Measurements from ENCODE around the gene EML2. TPM values are rescaled to one million over a fixed set of nuclear protein-coding genes. Genes with fewer than 3 reads are reported as not detected.
A peak's percentile ranks its signal among the peaks of the same experiment; 100 is the strongest.

Gene EML2
- polyA plus RNA-seq, 1 experiment: 10.8 TPM

- ChIA-PET POLR2A (no interaction called here), CTCF (interaction anchor here (0.8 to 4.0 kb wide), 7 partner anchors 11 to 196 kb away, joined by 3 to 26 read pairs (median 6); partner anchors contain the start of genes QPCTL and SNRPD2)
- peak overlapping the region; percentile 40; the same call in 1 of the 2 replicates for H3K4me3 ChIP-seq (ENCODE audit: low read depth, low read length)
- peaks cover 3% of the 10 kb centered on the region for H3K27me3 ChIP-seq (ENCODE audit: control insufficient read depth, insufficient read depth, low read length)
- H3K27ac ChIP-seq (ENCODE audit: low read depth, low read length): no peak overlapping the region
- TF ChIP-seq CTCF (IDR thresholded peaks at IDR 0.05; ENCODE audit: low read depth, low read length): peak; percentile 92
- no peaks in the 10 kb centered on the region; the same call in 1 of the 2 replicates for H3K9me3 ChIP-seq (ENCODE audit: control insufficient read depth, insufficient read depth, low read length)
- DNase-seq (ENCODE audit: low read depth, low spot score): no peak
These were observed 42.3 kb upstream of the EML2 start for GRCh38 chr19:45681391-45682015.

DNA sequence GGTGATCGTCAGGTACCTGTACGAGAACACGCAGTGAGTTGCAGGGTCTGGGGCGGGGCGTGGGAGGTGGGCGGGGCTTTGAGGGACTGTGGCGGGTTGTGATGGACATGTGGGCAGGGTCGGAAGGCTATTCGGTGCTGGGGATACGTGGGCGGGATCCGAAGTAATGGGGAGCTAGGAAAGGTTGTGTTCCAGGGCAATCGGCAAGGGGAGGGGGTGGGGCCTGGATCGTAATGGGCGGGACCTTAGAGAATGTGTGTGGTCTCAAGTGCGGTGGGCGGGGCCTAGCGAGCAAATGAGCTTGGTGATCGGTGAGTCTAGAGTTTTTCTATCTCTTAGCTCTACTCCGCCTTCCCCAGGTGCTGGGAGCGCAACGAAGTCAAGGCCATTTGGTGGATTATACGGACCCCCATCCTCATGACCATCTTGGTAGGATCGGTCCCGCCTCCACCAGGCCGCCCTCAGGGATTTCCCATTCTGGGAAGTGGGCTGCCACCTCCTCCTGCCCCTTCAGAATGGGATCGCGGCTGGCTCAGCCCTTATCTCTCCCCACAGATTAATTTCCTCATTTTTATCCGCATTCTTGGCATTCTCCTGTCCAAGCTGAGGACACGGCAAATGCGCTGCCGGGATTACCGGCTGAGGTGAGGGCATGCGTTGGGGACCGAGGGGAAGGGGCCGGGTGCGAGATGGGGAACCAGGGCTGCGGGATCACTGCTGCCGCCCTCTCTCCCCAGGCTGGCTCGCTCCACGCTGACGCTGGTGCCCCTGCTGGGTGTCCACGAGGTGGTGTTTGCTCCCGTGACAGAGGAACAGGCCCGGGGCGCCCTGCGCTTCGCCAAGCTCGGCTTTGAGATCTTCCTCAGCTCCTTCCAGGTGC is 38.4 kb upstream of the EML2 start:
- Histone ChIP-seq H3K27me3 (ENCODE audit: control insufficient read depth, insufficient read depth, low read length) (peaks cover 6% of the 10 kb centered on the region), H3K4me3 (ENCODE audit: low read depth, low read length) (peak overlapping the region; percentile 40), H3K27ac (ENCODE audit: low read depth, low read length) (no peak overlapping the region), H3K9me3 (ENCODE audit: control insufficient read depth, insufficient read depth, low read length) (no peaks in the 10 kb centered on the region; the same call in 1 of the 2 replicates)
- no peak for DNase-seq (ENCODE audit: low read depth, low spot score)
- TF ChIP-seq CTCF (IDR thresholded peaks at IDR 0.05; ENCODE audit: low read depth, low read length): no peak
- ChIA-PET POLR2A (interaction anchor here (0.6 to 1.1 kb wide), 3 partner anchors 14 to 35 kb away, joined by 3 to 5 read pairs (median 4); partner anchors contain the start of genes QPCTL and SNRPD2), CTCF (interaction anchor here (0.6 to 1.3 kb wide), 4 partner anchors 16 to 35 kb away, joined by 3 read pairs; no protein-coding TSS in a partner anchor)

DNA sequence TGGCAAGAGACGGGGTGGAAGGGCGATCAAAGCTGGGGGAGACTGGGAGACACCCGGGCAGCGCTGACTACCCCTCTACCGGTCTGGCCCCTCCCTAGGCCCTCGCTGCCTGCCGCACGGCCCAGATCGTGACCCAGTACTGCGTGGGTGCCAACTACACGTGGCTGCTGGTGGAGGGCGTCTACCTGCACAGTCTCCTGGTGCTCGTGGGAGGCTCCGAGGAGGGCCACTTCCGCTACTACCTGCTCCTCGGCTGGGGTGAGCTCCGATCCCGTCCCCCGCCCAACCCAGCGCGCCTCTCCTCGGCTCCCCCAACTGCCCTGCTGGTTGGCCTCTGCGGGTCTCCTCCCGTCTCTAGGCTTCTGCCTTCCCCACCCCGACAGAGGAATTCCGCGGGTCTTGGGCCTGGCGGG is 37.7 kb upstream of the EML2 start:
- no peak for DNase-seq (ENCODE audit: low read depth, low spot score)
- H3K27ac ChIP-seq (ENCODE audit: low read depth, low read length): no peak overlapping the region
- H3K9me3 ChIP-seq (ENCODE audit: control insufficient read depth, insufficient read depth, low read length): no peaks in the 10 kb centered on the region; the same call in 1 of the 2 replicates
- POLR2A ChIA-PET: interaction anchor here (0.6 to 1.1 kb wide), 2 partner anchors 15 to 34 kb away, joined by 3 to 5 read pairs; partner anchors contain the start of gene SNRPD2
- TF ChIP-seq CTCF (IDR thresholded peaks at IDR 0.05; ENCODE audit: low read depth, low read length): no peak
- CTCF ChIA-PET: interaction anchor here (0.6 to 1.3 kb wide), 5 partner anchors 15 to 122 kb away, joined by 3 to 4 read pairs (median 3); partner anchors contain the start of gene SNRPD2
- H3K4me3 ChIP-seq (ENCODE audit: low read depth, low read length): peak overlapping the region; percentile 20; the same call in 1 of the 2 replicates
- peaks cover 6% of the 10 kb centered on the region for H3K27me3 ChIP-seq (ENCODE audit: control insufficient read depth, insufficient read depth, low read length)

- no peak for TF ChIP-seq CTCF (IDR thresholded peaks at IDR 0.05; ENCODE audit: low read depth, low read length)
- no peak for DNase-seq (ENCODE audit: low read depth, low spot score)
- Histone ChIP-seq H3K9me3 (ENCODE audit: control insufficient read depth, insufficient read depth, low read length) (peaks cover 9% of the 10 kb centered on the region; the same call in 1 of the 2 replicates), H3K27me3 (ENCODE audit: control insufficient read depth, insufficient read depth, low read length) (peaks cover 6% of the 10 kb centered on the region), H3K27ac (ENCODE audit: low read depth, low read length) (no peak overlapping the region), H3K4me3 (ENCODE audit: low read depth, low read length) (no peak overlapping the region)
- ChIA-PET POLR2A (no interaction called here), CTCF (no interaction called here)
These were observed 35.7 kb upstream of the EML2 start for GRCh38 chr19:45674946-45675345.
